HEK293T (cell line): ENCODE results near the gene LIPH.
A peak's percentile ranks its signal among the peaks of the same experiment; 100 is the strongest.

Experiments
- CTCF ChIA-PET: fragments of 350-600 bp; formaldehyde crosslinking; extraction: SDS; loops from one replicate; lab custom pipeline; 2021; ENCODE audit warnings: antibody characterized with exemption, inconsistent platforms; lab: Yijun Ruan, JAX
- POLR2A ChIA-PET: fragments of 350-600 bp; formaldehyde crosslinking; extraction: SDS; loops from one replicate; lab custom pipeline; 2020; ENCODE audit warnings: antibody characterized with exemption, inconsistent platforms; lab: Yijun Ruan, JAX
- DNase-seq: peaks from one replicate; pipeline ENCODE4 v3.0.0; 2012; ENCODE audit warnings: mixed read lengths; ENCODE audit errors: extremely low spot score
- ARNT ChIP-seq: fragments of 450-650 bp; IDR thresholded peaks from 2 replicates; pipeline ENCODE4 v1.6.1; 2017; ENCODE audit warnings: mild to moderate bottlenecking
- BHLHE40 ChIP-seq: fragments of 450-650 bp; IDR thresholded peaks from 2 replicates; pipeline ENCODE4 v1.6.1; 2016; ENCODE audit warnings: mild to moderate bottlenecking, moderate library complexity, borderline replicate concordance
- CTBP1 ChIP-seq: fragments of 450-650 bp; IDR thresholded peaks from 2 replicates; pipeline ENCODE4 v1.6.1; 2016; ENCODE audit warnings: borderline replicate concordance
- ELF4 ChIP-seq: fragments of 450-650 bp; IDR thresholded peaks from 2 replicates; pipeline ENCODE4 v1.6.1; 2017; ENCODE audit warnings: antibody characterized with exemption
- FOXA1 ChIP-seq: fragments of 450-650 bp; IDR thresholded peaks from 2 replicates; pipeline ENCODE4 v1.6.1; 2016; ENCODE audit warnings: mild to moderate bottlenecking
- FOXK2 ChIP-seq: fragments of 450-650 bp; IDR thresholded peaks from 2 replicates; pipeline ENCODE4 v1.6.1; 2016; ENCODE audit warnings: mild to moderate bottlenecking
- FOXM1 ChIP-seq: fragments of 450-650 bp; IDR thresholded peaks from 2 replicates; pipeline ENCODE4 v1.6.1; 2017; ENCODE audit warnings: mild to moderate bottlenecking, borderline replicate concordance
- HDGF ChIP-seq: fragments of 450-650 bp; IDR thresholded peaks from 2 replicates; pipeline ENCODE4 v1.6.1; 2017; ENCODE audit warnings: antibody characterized with exemption, borderline replicate concordance
- L3MBTL2 ChIP-seq: fragments of 450-650 bp; conservative IDR thresholded peaks from 2 replicates; pipeline ENCODE4 v1.6.1; 2016; ENCODE audit warnings: mild to moderate bottlenecking
- LEF1 ChIP-seq: fragments of 450-650 bp; IDR thresholded peaks from 2 replicates; pipeline ENCODE4 v1.6.1; 2017; ENCODE audit warnings: mild to moderate bottlenecking, borderline replicate concordance
- NFRKB ChIP-seq: fragments of 450-650 bp; IDR thresholded peaks from 2 replicates; pipeline ENCODE4 v1.6.1; 2016; ENCODE audit warnings: mild to moderate bottlenecking, moderate library complexity
- SP1 ChIP-seq: fragments of 450-650 bp; IDR thresholded peaks from 2 replicates; pipeline ENCODE4 v1.6.1; 2017
- SUZ12 ChIP-seq: fragments of 450-650 bp; IDR thresholded peaks from 2 replicates; pipeline ENCODE4 v1.6.1; 2016; ENCODE audit warnings: mild to moderate bottlenecking
- TARDBP ChIP-seq: fragments of 450-650 bp; IDR thresholded peaks from 2 replicates; pipeline ENCODE4 v1.6.1; 2016
- ZNF384 ChIP-seq: fragments of 450-650 bp; IDR thresholded peaks from 2 replicates; pipeline ENCODE4 v1.6.1; 2016
- TF ChIP-seq, protein P1 (sequence below): fragments of 450-650 bp; IDR thresholded peaks from 2 replicates; pipeline ENCODE4 v1.6.1; 2016

The LIPH gene

DNA sequence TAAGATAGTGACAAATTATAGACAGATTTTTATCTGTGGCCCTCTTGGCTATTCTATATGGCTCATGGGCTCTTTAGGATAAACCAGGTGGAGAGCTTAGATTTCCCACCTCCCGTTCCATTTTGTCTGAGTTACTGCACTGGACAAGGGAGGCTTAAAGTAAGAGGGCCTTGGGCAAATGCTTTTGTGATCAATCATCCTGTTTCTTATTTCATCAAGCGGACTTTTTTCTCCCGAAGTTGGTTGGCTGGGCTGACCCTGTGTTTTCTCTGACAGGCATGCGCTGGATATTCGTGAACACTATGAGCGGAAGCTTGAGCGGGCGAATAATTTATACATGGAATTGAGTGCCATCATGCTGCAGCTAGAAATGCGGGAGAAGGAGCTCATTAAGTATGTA lies 86.9 kb downstream of the LIPH start:
- ChIA-PET POLR2A (no interaction called here), CTCF (no interaction called here)
- no peak for DNase-seq
- TF ChIP-seq SUZ12 = no peak
- no peak for TF ChIP-seq LEF1
- TF ChIP-seq, protein P1, sequence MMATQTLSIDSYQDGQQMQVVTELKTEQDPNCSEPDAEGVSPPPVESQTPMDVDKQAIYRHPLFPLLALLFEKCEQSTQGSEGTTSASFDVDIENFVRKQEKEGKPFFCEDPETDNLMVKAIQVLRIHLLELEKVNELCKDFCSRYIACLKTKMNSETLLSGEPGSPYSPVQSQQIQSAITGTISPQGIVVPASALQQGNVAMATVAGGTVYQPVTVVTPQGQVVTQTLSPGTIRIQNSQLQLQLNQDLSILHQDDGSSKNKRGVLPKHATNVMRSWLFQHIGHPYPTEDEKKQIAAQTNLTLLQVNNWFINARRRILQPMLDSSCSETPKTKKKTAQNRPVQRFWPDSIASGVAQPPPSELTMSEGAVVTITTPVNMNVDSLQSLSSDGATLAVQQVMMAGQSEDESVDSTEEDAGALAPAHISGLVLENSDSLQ = no peak
- no peak for TF ChIP-seq CTBP1
- no peak for TF ChIP-seq ZNF384
- no peak for TF ChIP-seq NFRKB
- TF ChIP-seq ARNT = no peak
- no peak for TF ChIP-seq FOXA1
- no peak for TF ChIP-seq FOXK2
- TF ChIP-seq SP1 = no peak

GRCh38 chr3:185460719-185461350 lies 91.6 kb downstream of the LIPH start:
- POLR2A ChIA-PET = no interaction called here
- CTCF ChIA-PET = interaction anchor here (1.0 kb wide), 1 partner anchor 18 kb away, joined by 4 read pairs; no protein-coding TSS in a partner anchor
- DNase-seq = peak; percentile 8
- TF ChIP-seq FOXM1 (no peak), BHLHE40 (no peak), CTBP1 (no peak), FOXA1 (no peak)

DNA sequence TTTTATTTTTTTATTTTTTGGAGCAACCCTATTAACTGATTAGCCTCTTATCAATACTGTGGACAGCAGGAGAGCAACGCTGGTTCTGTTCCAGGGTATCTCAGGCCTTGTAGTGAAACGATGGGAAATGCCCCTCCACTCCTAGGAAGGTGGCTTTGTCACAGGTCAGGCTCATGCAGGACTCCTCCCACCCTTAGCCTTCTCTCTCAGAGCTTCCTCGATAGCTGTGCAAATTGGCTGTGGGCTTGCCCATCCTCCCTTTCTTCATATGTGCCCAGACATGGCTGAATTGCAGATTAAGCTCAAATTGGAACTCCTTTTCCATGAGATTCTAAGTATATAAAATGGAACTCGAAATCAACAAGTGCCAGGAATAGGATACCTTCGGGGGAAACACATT lies 92.1 kb downstream of the LIPH start:
- POLR2A ChIA-PET = no interaction called here
- no peak for DNase-seq

DNA sequence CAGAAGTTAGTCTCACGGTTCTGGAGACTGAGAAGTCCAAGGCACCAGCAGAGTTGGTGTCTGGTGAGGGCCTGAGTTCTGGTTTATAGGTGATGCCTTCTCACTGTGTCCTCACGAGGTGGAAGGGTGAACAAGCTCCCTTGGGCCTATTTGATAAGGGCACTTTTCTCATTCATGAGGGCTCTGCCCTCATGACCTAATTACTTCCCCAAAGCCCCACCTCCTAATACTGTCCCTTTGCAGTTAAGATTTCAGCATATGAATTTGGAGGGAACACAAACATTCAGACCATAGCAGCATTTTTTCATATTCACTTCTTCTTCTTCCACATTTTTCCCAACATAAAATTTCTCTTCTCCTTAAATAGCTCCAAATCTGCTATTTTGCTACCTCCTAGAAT lies 95.0 kb downstream of the LIPH start:
- POLR2A ChIA-PET = no interaction called here
- CTCF ChIA-PET = no interaction called here
- DNase-seq = no peak
- TF ChIP-seq ARNT (no peak), SUZ12 (no peak), NFRKB (no peak), CTBP1 (no peak), ELF4 (no peak), HDGF (no peak), FOXK2 (no peak), SP1 (no peak), FOXM1 (no peak), FOXA1 (no peak), ZNF384 (no peak), BHLHE40 (no peak), TARDBP (no peak), L3MBTL2 (no peak), LEF1 (no peak)
- TF ChIP-seq, protein P1 = no peak

More for the DNA sequence above, 92.1 kb downstream of the LIPH start:
- CTCF ChIA-PET = interaction anchor here (1.0 kb wide), 1 partner anchor 19 kb away, joined by 4 read pairs; no protein-coding TSS in a partner anchor
- no peak for TF ChIP-seq ELF4
- TF ChIP-seq, protein P1 = no peak
- TF ChIP-seq CTBP1 = no peak
- TF ChIP-seq FOXK2 = no peak
- TF ChIP-seq LEF1 = no peak
- TF ChIP-seq HDGF = no peak
- TF ChIP-seq L3MBTL2 = no peak
- TF ChIP-seq SP1 = no peak
- no peak for TF ChIP-seq NFRKB
- no peak for TF ChIP-seq BHLHE40
- TF ChIP-seq FOXA1 = no peak
- TF ChIP-seq TARDBP = no peak
- TF ChIP-seq SUZ12 = no peak
- TF ChIP-seq FOXM1 = no peak
- TF ChIP-seq ARNT = no peak
- TF ChIP-seq ZNF384 = no peak
